HCT116 (cell line): ENCODE data around the gene FSIP1. TPM values are rescaled to one million over a fixed set of nuclear protein-coding genes. Genes with fewer than 3 reads are reported as not detected.

ENCODE experiments used
- ATAC-seq: fragments of 200-7000 bp; cut with Tn5 transposase; 2 replicates; pipeline ENCODE4 v1.9.1; 2020; ENCODE audit warnings: mild to moderate bottlenecking, moderate library complexity
- BruUV-seq: library from RNA; stranded (reverse); fragments of 400-500 nt; replicated peaks from 2 replicates; lab custom pipeline; 2021; lab: Mats Ljungman, UMichigan
- CTCF ChIA-PET: fragments of 300-600 bp; sonication (Branson Sonifier 250); formaldehyde crosslinking; loops from one replicate; lab custom pipeline; 2021; ENCODE audit warnings: antibody characterized with exemption; lab: Charles Lee
- POLR2A ChIA-PET: fragments of 300-600, 350-600 bp; sonication (Branson Sonifier 250); formaldehyde crosslinking; loops from one replicate; lab custom pipeline; 2021; ENCODE audit warnings: antibody characterized with exemption; lab: Charles Lee
- RAD21 ChIA-PET, 2 experiments: fragments of 300-600 bp; sonication (Branson Sonifier 250); formaldehyde crosslinking; loops; one replicate each; lab custom pipeline; 2023; ENCODE audit warnings: low total read pairs in 2 of 2; ENCODE audit not compliant: uncharacterized antibody in 2 of 2, unreplicated experiment in 2 of 2, low non-redundant PET in 1 of 2; lab: Charles Lee
- DNase-seq: peaks from one replicate; pipeline ENCODE4 v3.0.0-alpha.2; 2010; ENCODE audit warnings: low read depth, low spot score
- H2AFZ ChIP-seq: fragments of 200-600 bp; shearing (Covaris generic), sonication (generic); 2 replicates; pipeline ENCODE4 v1.6.1; 2017; ENCODE audit warnings: low read depth, mixed run types, mixed read lengths, antibody characterized with exemption, low read length; ENCODE audit not compliant: poor library complexity, severe bottlenecking
- H3K27ac ChIP-seq: 2 replicates; pipeline ENCODE4 v1.5.1; 2012; ENCODE audit warnings: low read depth, low read length
- H3K27me3 ChIP-seq: fragments of 200-600 bp; sonication (generic); 2 replicates; pipeline ENCODE4 v1.6.1; 2016; ENCODE audit warnings: mixed run types, low read length, mixed read lengths; ENCODE audit not compliant: insufficient read depth
- H3K36me3 ChIP-seq, 2 experiments: fragments of 200-500 bp in 1 of 2; fragments of 200-600 bp in 1 of 2; sonication (Bioruptor generic) in 1 of 2; sonication (generic) in 1 of 2; 2 replicates each; pipeline versions ENCODE4 v1.5.1 to v1.6.1; 2014 to 2016; ENCODE audit warnings: low read length in 2 of 2, inconsistent platforms in 1 of 2, mixed read lengths in 1 of 2, mixed run types in 1 of 2; ENCODE audit not compliant: insufficient read depth in 2 of 2, control insufficient read depth in 1 of 2
- H3K4me1 ChIP-seq, 2 experiments: fragments of 200-600 bp in 1 of 2; sonication (generic) in 1 of 2; 2 replicates each; pipeline versions ENCODE4 v1.5.1 to v1.6.1; 2012 to 2017; ENCODE audit warnings: low read length in 2 of 2, inconsistent platforms in 1 of 2, mild to moderate bottlenecking in 1 of 2, mixed read lengths in 1 of 2, mixed run types in 1 of 2, moderate library complexity in 1 of 2; ENCODE audit not compliant: insufficient read depth in 2 of 2, control insufficient read depth in 1 of 2
- H3K4me2 ChIP-seq: fragments of 200-600 bp; sonication (generic); 2 replicates; pipeline ENCODE4 v1.6.1; 2017; ENCODE audit warnings: mixed run types, low read length, mixed read lengths
- H3K4me3 ChIP-seq, 2 experiments: fragments of 200-600 bp in 1 of 2; sonication (generic) in 1 of 2; replicated peaks in 1 of 2; 2 replicates each; pipeline ENCODE4 v1.5.1; 2011 to 2016; ENCODE audit warnings: low read length in 2 of 2, control low read depth in 1 of 2, low read depth in 1 of 2, mild to moderate bottlenecking in 1 of 2, mixed read lengths in 1 of 2, mixed run types in 1 of 2
- H3K79me2 ChIP-seq: fragments of 200-600 bp; sonication (generic); 2 replicates; pipeline ENCODE4 v1.6.1; 2017; ENCODE audit warnings: mild to moderate bottlenecking, mixed run types, low read length, moderate library complexity, mixed read lengths; ENCODE audit not compliant: insufficient read depth
- H3K9ac ChIP-seq: fragments of 200-600 bp; sonication (generic); 2 replicates; pipeline ENCODE4 v1.6.1; 2016; ENCODE audit warnings: low read length, mixed read lengths
- H3K9me2 ChIP-seq: fragments of 200-600 bp; sonication (generic), shearing (Covaris generic); 2 replicates; pipeline ENCODE4 v1.6.1; 2017; ENCODE audit warnings: mixed run types, mild to moderate bottlenecking, moderate library complexity; ENCODE audit not compliant: insufficient read depth
- H3K9me3 ChIP-seq, 2 experiments: fragments of 200-500 bp in 1 of 2; fragments of 200-600 bp in 1 of 2; sonication (Bioruptor generic) in 1 of 2; sonication (generic) in 1 of 2; 2 replicates each; pipeline ENCODE4 v1.6.1; 2014 to 2017; ENCODE audit warnings: low read length in 2 of 2, mixed read lengths in 2 of 2, inconsistent platforms in 1 of 2, low read depth in 1 of 2, mild to moderate bottlenecking in 1 of 2, mixed run types in 1 of 2, moderate library complexity in 1 of 2; ENCODE audit not compliant: control insufficient read depth in 1 of 2, insufficient read depth in 1 of 2
- H4K20me1 ChIP-seq: fragments of 200-600 bp; sonication (generic), shearing (Covaris generic); 2 replicates; pipeline ENCODE4 v1.6.1; 2017; ENCODE audit warnings: mixed run types, mild to moderate bottlenecking, moderate library complexity; ENCODE audit not compliant: insufficient read depth
- ATF3 ChIP-seq: IDR thresholded peaks from 2 replicates; pipeline ENCODE4 v1.6.1; 2012
- EZH2phosphoT487 ChIP-seq: fragments of 200-600 bp; IDR thresholded peaks from 2 replicates; pipeline ENCODE4 v1.6.1; 2018; ENCODE audit warnings: antibody characterized with exemption, borderline replicate concordance
- POLR2A ChIP-seq: IDR thresholded peaks from 2 replicates; pipeline ENCODE4 v1.7.0; 2011; ENCODE audit warnings: borderline replicate concordance; ENCODE audit not compliant: insufficient read depth, insufficient read length; ENCODE audit errors: extremely low read depth
- REST ChIP-seq: IDR thresholded peaks from 2 replicates; pipeline ENCODE4 v1.6.1; 2012; ENCODE audit warnings: low read depth
- TCF7L2 ChIP-seq: IDR thresholded peaks from 2 replicates; pipeline ENCODE4 v1.7.0; 2011; ENCODE audit warnings: borderline replicate concordance, inconsistent platforms; ENCODE audit not compliant: insufficient read depth, insufficient read length; ENCODE audit errors: extremely low read depth
- ZBTB33 ChIP-seq: IDR thresholded peaks from 2 replicates; pipeline ENCODE4 v1.6.1; 2011; ENCODE audit warnings: mild to moderate bottlenecking, low read length, moderate library complexity; ENCODE audit not compliant: insufficient replicate concordance; ENCODE audit errors: extremely low read depth
- ZFX ChIP-seq: fragments of 450-650 bp; IDR thresholded peaks from 2 replicates; pipeline ENCODE4 v1.6.1; 2017
- intact Hi-C: fragments of 100-400 bp; cut with micrococcal nuclease; formaldehyde crosslinking; loops from 2 replicates; pipeline ENCODE4 v1.10.0; 2022
- total RNA-seq: library from RNA; stranded (reverse); gene quantifications from one replicate; pipeline ENCODE4 v1.2.1, GENCODE V29; 2021; ENCODE audit not compliant: unreplicated experiment

The FSIP1 gene
- total RNA-seq, 1 experiment from 2014 or later: 0.42 TPM

- Histone ChIP-seq H3K27me3 (no peaks in the 10 kb centered on the region), H3K79me2 (no peaks in the 10 kb centered on the region), H3K4me2 (peak overlapping the region; percentile 91), H3K9me2 (no peaks in the 10 kb centered on the region), H3K27ac (no peak overlapping the region), H3K9me3 (no peaks in the 10 kb centered on the region), H4K20me1 (no peaks in the 10 kb centered on the region), H3K4me1 (peaks cover 11 to 29% of the 10 kb centered on the region in 2 experiments), H2AFZ (peak overlapping the region; percentile 58), H3K36me3 (peaks cover 0 to 4% of the 10 kb centered on the region in 2 experiments; a peak in 1 of 4 replicates), H3K9ac (peak overlapping the region; percentile 37), H3K4me3 (peak overlapping the region; percentile 64 to 68)
- ATAC-seq (no peak), DNase-seq (no peak)
- no TSS peak for BruUV-seq
- ChIA-PET POLR2A (no interaction called here), CTCF (interaction anchor here (1.1 to 5.5 kb wide), 13 partner anchors 12 to 763 kb away, joined by 3 to 52 read pairs (median 4); no protein-coding TSS in a partner anchor), RAD21 (interaction anchor here in 1 of 2 experiments (2.2 kb wide), 1 partner anchor 407 kb away, joined by 13 read pairs; no protein-coding TSS in a partner anchor)
- intact Hi-C loops: loop anchor here (5.0 kb wide), 1 partner anchor 137 kb away; no protein-coding TSS in a partner anchor
- TF ChIP-seq ZFX (no peak), REST (no peak), ZBTB33 (no peak), EZH2phosphoT487 (no peak), POLR2A (no peak), TCF7L2 (no peak), ATF3 (no peak)
- TF ChIP-seq, all 23 proteins: peak for 0
Measured at GRCh38 chr15:39578851-39579486, 203.7 kb downstream of the FSIP1 start.
